Measurements from ENCODE around the gene RPTOR.

Gene RPTOR

GRCh38 chr17:80996422-80997305 lies 452.0 kb downstream of the RPTOR start:
- no peak for DNase-seq

GRCh38 chr17:80997424-80998117 lies 452.9 kb downstream of the RPTOR start:
- no peak for DNase-seq

GRCh38 chr17:80998118-80998747 lies 453.6 kb downstream of the RPTOR start:
- no peak for DNase-seq

- DNase-seq: no peak
These were observed 454.3 kb downstream of the RPTOR start for GRCh38 chr17:80998748-80999535.

- no peak for DNase-seq
These were observed 455.1 kb downstream of the RPTOR start for GRCh38 chr17:80999536-81000333.

GRCh38 chr17:81000334-81000630 lies 455.6 kb downstream of the RPTOR start:
- no peak for DNase-seq

- DNase-seq: no peak
These were observed 456.2 kb downstream of the RPTOR start for GRCh38 chr17:81000631-81001357.

GRCh38 chr17:81002013-81002384 lies 457.4 kb downstream of the RPTOR start:
- DNase-seq: no peak

- DNase-seq: peak; percentile 78
These were observed 458.0 kb downstream of the RPTOR start for GRCh38 chr17:81002409-81003361.

GRCh38 chr17:81003711-81004475 lies 459.3 kb downstream of the RPTOR start:
- DNase-seq: no peak

GRCh38 chr17:81006891-81007290 lies 462.3 kb downstream of the RPTOR start:
- no peak for DNase-seq

- DNase-seq: no peak
These were observed 463.5 kb downstream of the RPTOR start for GRCh38 chr17:81008140-81008539.

- no peak for DNase-seq
These were observed 464.5 kb downstream of the RPTOR start for GRCh38 chr17:81009136-81009535.

GRCh38 chr17:81010935-81011334 lies 466.3 kb downstream of the RPTOR start:
- DNase-seq: no peak

- DNase-seq: no peak
These were observed 467.3 kb downstream of the RPTOR start for GRCh38 chr17:81011951-81012350.

GRCh38 chr17:81012574-81013447 lies 468.2 kb downstream of the RPTOR start:
- DNase-seq: no peak

GRCh38 chr17:81013642-81014041 lies 469.0 kb downstream of the RPTOR start:
- DNase-seq: no peak

- DNase-seq: no peak
These were observed 470.5 kb downstream of the RPTOR start for GRCh38 chr17:81015136-81015535.

Data from NCI-H1436 (cell line).